ENCODE data around the gene PFKL.

DNA sequence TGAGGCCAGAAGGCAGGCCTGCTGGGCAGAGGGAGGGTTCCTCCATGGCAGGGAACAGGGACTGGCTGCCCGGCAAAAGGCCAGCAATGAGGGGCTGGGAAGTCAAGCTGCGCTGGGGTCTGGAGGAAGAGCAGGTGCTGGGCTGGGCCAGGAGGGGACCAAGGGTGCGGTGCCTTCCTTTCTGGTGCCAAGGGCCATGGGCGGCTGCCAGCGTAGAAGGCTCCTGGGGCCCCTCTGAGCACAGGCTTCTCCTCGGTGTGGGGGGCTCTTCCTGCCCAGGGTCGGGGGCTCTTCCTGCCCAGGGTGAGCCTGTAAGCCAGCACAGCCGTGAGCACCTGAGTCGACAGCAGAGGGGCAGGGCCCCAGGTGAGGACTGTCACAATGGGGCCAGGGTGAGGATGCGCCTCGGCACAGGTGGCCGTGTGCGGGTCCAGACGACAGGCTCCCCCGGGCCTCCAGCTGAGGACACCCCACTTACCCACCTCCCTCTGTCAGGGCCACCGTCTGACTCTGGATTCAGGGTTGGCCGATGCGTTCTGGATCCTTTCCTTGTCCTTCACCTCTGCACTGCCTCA lies 27.5 kb upstream of the PFKL start:
- TF ChIP-seq, protein P1, sequence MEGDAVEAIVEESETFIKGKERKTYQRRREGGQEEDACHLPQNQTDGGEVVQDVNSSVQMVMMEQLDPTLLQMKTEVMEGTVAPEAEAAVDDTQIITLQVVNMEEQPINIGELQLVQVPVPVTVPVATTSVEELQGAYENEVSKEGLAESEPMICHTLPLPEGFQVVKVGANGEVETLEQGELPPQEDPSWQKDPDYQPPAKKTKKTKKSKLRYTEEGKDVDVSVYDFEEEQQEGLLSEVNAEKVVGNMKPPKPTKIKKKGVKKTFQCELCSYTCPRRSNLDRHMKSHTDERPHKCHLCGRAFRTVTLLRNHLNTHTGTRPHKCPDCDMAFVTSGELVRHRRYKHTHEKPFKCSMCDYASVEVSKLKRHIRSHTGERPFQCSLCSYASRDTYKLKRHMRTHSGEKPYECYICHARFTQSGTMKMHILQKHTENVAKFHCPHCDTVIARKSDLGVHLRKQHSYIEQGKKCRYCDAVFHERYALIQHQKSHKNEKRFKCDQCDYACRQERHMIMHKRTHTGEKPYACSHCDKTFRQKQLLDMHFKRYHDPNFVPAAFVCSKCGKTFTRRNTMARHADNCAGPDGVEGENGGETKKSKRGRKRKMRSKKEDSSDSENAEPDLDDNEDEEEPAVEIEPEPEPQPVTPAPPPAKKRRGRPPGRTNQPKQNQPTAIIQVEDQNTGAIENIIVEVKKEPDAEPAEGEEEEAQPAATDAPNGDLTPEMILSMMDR (IDR thresholded peaks at IDR 0.05; ENCODE audit: low read depth, low read length), result no peak
- TF ChIP-seq POLR2A (IDR thresholded peaks at IDR 0.05; ENCODE audit: extremely low read depth, insufficient read length) (no peak), MYC (IDR thresholded peaks at IDR 0.05; ENCODE audit: low read depth, low read length) (no peak)
- TF ChIP-seq, protein P2, sequence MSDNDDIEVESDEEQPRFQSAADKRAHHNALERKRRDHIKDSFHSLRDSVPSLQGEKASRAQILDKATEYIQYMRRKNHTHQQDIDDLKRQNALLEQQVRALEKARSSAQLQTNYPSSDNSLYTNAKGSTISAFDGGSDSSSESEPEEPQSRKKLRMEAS (IDR thresholded peaks at IDR 0.05; ENCODE audit: low read depth, low read length), result no peak

Measured in NB4 (cell line).